Neural cell (in vitro differentiated cells): ENCODE data around the gene KRT82. TPM values are rescaled to one million over a fixed set of nuclear protein-coding genes. Genes with fewer than 3 reads are reported as not detected.

Source experiments
- H2AFZ ChIP-seq: fragments of 200-600, 300-800 bp; sonication (generic), shearing (Covaris generic); 2 replicates; pipeline ENCODE4 v1.6.0; 2014; ENCODE audit warnings: low read depth, mild to moderate bottlenecking, antibody characterized with exemption, low read length, moderate library complexity
- H3F3A ChIP-seq: fragments of 200-600 bp; shearing (Covaris generic); 2 replicates; pipeline ENCODE4 v1.6.1; 2016; ENCODE audit warnings: mild to moderate bottlenecking, moderate library complexity, mixed read lengths, antibody characterized with exemption, low read length; ENCODE audit not compliant: insufficient read depth, poor library complexity, severe bottlenecking
- H3K27ac ChIP-seq: fragments of 200-600, 300-800 bp; sonication (generic), shearing (Covaris generic); 2 replicates; pipeline ENCODE4 v1.5.1; 2014; ENCODE audit warnings: mild to moderate bottlenecking, low read length, moderate library complexity
- H3K27me3 ChIP-seq: fragments of 300-800, 200-600 bp; sonication (generic), shearing (Covaris generic); 2 replicates; pipeline ENCODE4 v1.6.0; 2014; ENCODE audit warnings: mild to moderate bottlenecking, low read depth, low read length, moderate library complexity; ENCODE audit not compliant: insufficient read depth
- H3K36me3 ChIP-seq: fragments of 300-800, 200-600 bp; sonication (generic), shearing (Covaris generic); 2 replicates; pipeline ENCODE4 v1.5.1; 2014; ENCODE audit warnings: mild to moderate bottlenecking, antibody characterized with exemption, low read length, moderate library complexity; ENCODE audit not compliant: insufficient read depth
- H3K4me2 ChIP-seq: fragments of 300-800, 200-600 bp; sonication (generic), shearing (Covaris generic); 2 replicates; pipeline ENCODE4 v1.6.0; 2014; ENCODE audit warnings: mild to moderate bottlenecking, low read length
- H3K4me3 ChIP-seq: fragments of 300-800, 200-600 bp; sonication (generic), shearing (Covaris generic); 2 replicates; pipeline ENCODE4 v1.5.1; 2014; ENCODE audit warnings: mild to moderate bottlenecking, low read length, moderate library complexity
- H3K79me2 ChIP-seq: fragments of 200-600 bp; shearing (Covaris generic); replicated peaks from 2 replicates; pipeline ENCODE4 v1.6.0; 2014; ENCODE audit warnings: mild to moderate bottlenecking, low read length, moderate library complexity; ENCODE audit not compliant: insufficient read depth
- H3K9ac ChIP-seq: fragments of 300-800, 200-600 bp; sonication (generic), shearing (Covaris generic); 2 replicates; pipeline ENCODE4 v1.6.1; 2016; ENCODE audit warnings: mild to moderate bottlenecking, low read length, mixed read lengths
- H3K9me2 ChIP-seq: fragments of 200-600 bp; shearing (Covaris generic); 2 replicates; pipeline ENCODE4 v1.6.1; 2016; ENCODE audit warnings: mild to moderate bottlenecking, low read length, mixed read lengths; ENCODE audit not compliant: insufficient read depth
- H3K9me3 ChIP-seq: fragments of 200-600, 300-800 bp; sonication (generic), shearing (Covaris generic); 2 replicates; pipeline ENCODE4 v1.6.1; 2016; ENCODE audit warnings: mild to moderate bottlenecking, mixed run types, low read length, moderate library complexity, mixed read lengths
- H4K20me1 ChIP-seq: fragments of 200-600 bp; shearing (Covaris generic); 2 replicates; pipeline ENCODE4 v1.6.1; 2016; ENCODE audit warnings: mild to moderate bottlenecking, mixed run types; ENCODE audit not compliant: insufficient read depth
- CTCF ChIP-seq: fragments of 450-650 bp; IDR thresholded peaks from 2 replicates; pipeline ENCODE4 v1.5.1; 2014; ENCODE audit warnings: antibody characterized with exemption, mild to moderate bottlenecking, moderate library complexity; ENCODE audit not compliant: poor library complexity, severe bottlenecking
- EP300 ChIP-seq: fragments of 450-650 bp; conservative IDR thresholded peaks from 2 replicates; pipeline ENCODE4 v1.6.1; 2014; ENCODE audit warnings: antibody characterized with exemption, mild to moderate bottlenecking, moderate library complexity; ENCODE audit not compliant: poor library complexity, severe bottlenecking
- EZH2 ChIP-seq: fragments of 200-600, 300-800 bp; shearing (Covaris generic), sonication (generic); IDR thresholded peaks from 2 replicates; pipeline ENCODE4 v1.6.1; 2014; ENCODE audit warnings: antibody characterized with exemption, low read length, borderline replicate concordance, mild to moderate bottlenecking; ENCODE audit not compliant: insufficient read depth, poor library complexity, severe bottlenecking
- MXI1 ChIP-seq: fragments of 450-650 bp; conservative IDR thresholded peaks from 2 replicates; pipeline ENCODE4 v1.6.1; 2014; ENCODE audit warnings: antibody characterized with exemption, mild to moderate bottlenecking; ENCODE audit not compliant: poor library complexity, severe bottlenecking
- POLR2AphosphoS5 ChIP-seq: IDR thresholded peaks from 2 replicates; pipeline ENCODE4 v1.6.1; 2012
- RAD21 ChIP-seq: fragments of 450-650 bp; conservative IDR thresholded peaks from 2 replicates; pipeline ENCODE4 v1.6.1; 2014; ENCODE audit warnings: antibody characterized with exemption, mild to moderate bottlenecking, moderate library complexity
- REST ChIP-seq: IDR thresholded peaks from 2 replicates; pipeline ENCODE4 v1.6.1; 2012; ENCODE audit warnings: borderline replicate concordance
- SMC3 ChIP-seq: fragments of 450-650 bp; conservative IDR thresholded peaks from 2 replicates; pipeline ENCODE4 v1.6.1; 2014; ENCODE audit warnings: antibody characterized with exemption, mild to moderate bottlenecking, moderate library complexity; ENCODE audit not compliant: poor library complexity
- TAF1 ChIP-seq: IDR thresholded peaks from 2 replicates; pipeline ENCODE4 v1.6.1; 2012; ENCODE audit warnings: low read depth
- polyA plus RNA-seq: library from polyadenylated mRNA; depleted of rRNA; stranded (reverse); fragments of >200 nt; gene quantifications from 2 replicates; pipeline ENCODE4 v1.2.3, GENCODE V29; 2014

KRT82 gene
- polyA plus RNA-seq, 1 donor from 2014 or later: not detected

- no peaks in the 10 kb centered on the region for H3K9me2 ChIP-seq
- no peak overlapping the region for H3K4me3 ChIP-seq
- H3K79me2 ChIP-seq: no peaks in the 10 kb centered on the region
- H3F3A ChIP-seq: no peaks in the 10 kb centered on the region
- H3K36me3 ChIP-seq: no peaks in the 10 kb centered on the region
- H4K20me1 ChIP-seq: no peaks in the 10 kb centered on the region
- TF ChIP-seq REST (no peak), RAD21 (no peak), MXI1 (no peak), EP300 (no peak), CTCF (no peak), TAF1 (no peak), POLR2AphosphoS5 (no peak), EZH2 (no peak), SMC3 (no peak)
- H3K27me3 ChIP-seq: no peaks in the 10 kb centered on the region
- no peaks in the 10 kb centered on the region for H3K9me3 ChIP-seq
- H3K27ac ChIP-seq: no peak overlapping the region
- H3K4me2 ChIP-seq: no peak overlapping the region
- no peak overlapping the region for H3K9ac ChIP-seq
- no peak overlapping the region for H2AFZ ChIP-seq
Observed at GRCh38 chr12:52418576-52419110, 12.5 kb upstream of the KRT82 start.

GRCh38 chr12:52417740-52418139 is 11.6 kb upstream of the KRT82 start:
- no peak for TF ChIP-seq TAF1
- TF ChIP-seq POLR2AphosphoS5: no peak
- TF ChIP-seq RAD21: no peak
- TF ChIP-seq CTCF: no peak
- TF ChIP-seq SMC3: no peak
- TF ChIP-seq MXI1: no peak
- no peak for TF ChIP-seq EP300
- no peak for TF ChIP-seq EZH2
- TF ChIP-seq REST: no peak
- Histone ChIP-seq H3K9me3 (no peaks in the 10 kb centered on the region), H3K9ac (no peak overlapping the region), H3K27ac (no peak overlapping the region), H4K20me1 (no peaks in the 10 kb centered on the region), H3K27me3 (no peaks in the 10 kb centered on the region), H3K9me2 (no peaks in the 10 kb centered on the region), H3K79me2 (no peaks in the 10 kb centered on the region), H3K4me2 (no peak overlapping the region), H3K4me3 (no peak overlapping the region), H2AFZ (no peak overlapping the region), H3K36me3 (no peaks in the 10 kb centered on the region), H3F3A (no peaks in the 10 kb centered on the region)
